HG03159 (cell line): ENCODE results near the gene ZNF669.

Source experiments
- ATAC-seq: cut with Tn5 transposase; IDR thresholded peaks from one replicate; pipeline ENCODE4 v1.9.1; 2021; ENCODE audit warnings: mild to moderate bottlenecking, moderate library complexity; ENCODE audit not compliant: unreplicated experiment

ZNF669 gene

GRCh38 chr1:247111700-247112478, 7.7 kb upstream of the ZNF669 start:
- no peak for ATAC-seq

- no peak for ATAC-seq
Observed at GRCh38 chr1:247111259-247111699, 7.1 kb upstream of the ZNF669 start.

- no peak for ATAC-seq
Observed at GRCh38 chr1:247110627-247111258, 6.6 kb upstream of the ZNF669 start.

GRCh38 chr1:247107694-247108093, 3.5 kb upstream of the ZNF669 start:
- no peak for ATAC-seq

- ATAC-seq = no peak
Observed at GRCh38 chr1:247105966-247106365, 1.8 kb upstream of the ZNF669 start.

GRCh38 chr1:247104965-247105364, 809 bp upstream of the ZNF669 start:
- no peak for ATAC-seq

- ATAC-seq = no peak
Observed at GRCh38 chr1:247102381-247102780, 1.8 kb downstream of the ZNF669 start.

- no peak for ATAC-seq
Observed at GRCh38 chr1:247100676-247101279, 3.4 kb downstream of the ZNF669 start.

GRCh38 chr1:247096958-247097357, 7.2 kb downstream of the ZNF669 start:
- no peak for ATAC-seq

GRCh38 chr1:247096544-247096943, 7.6 kb downstream of the ZNF669 start:
- no peak for ATAC-seq

- no peak for ATAC-seq
Observed at GRCh38 chr1:247096112-247096511, 8.0 kb downstream of the ZNF669 start.

- no peak for ATAC-seq
Observed at GRCh38 chr1:247090455-247090854, 13.7 kb downstream of the ZNF669 start.

GRCh38 chr1:247089616-247090375, 14.4 kb downstream of the ZNF669 start:
- no peak for ATAC-seq

- ATAC-seq = no peak
Observed at GRCh38 chr1:247088967-247089366, 15.2 kb downstream of the ZNF669 start.

GRCh38 chr1:247087256-247087655, 16.9 kb downstream of the ZNF669 start:
- ATAC-seq = no peak

- no peak for ATAC-seq
Observed at GRCh38 chr1:247085310-247085709, 18.8 kb downstream of the ZNF669 start.

GRCh38 chr1:247084771-247085170, 19.4 kb downstream of the ZNF669 start:
- ATAC-seq = no peak

- ATAC-seq = no peak
Observed at GRCh38 chr1:247079141-247079874, 24.8 kb downstream of the ZNF669 start.

GRCh38 chr1:247078258-247079140, 25.7 kb downstream of the ZNF669 start, which contains the start of gene ZNF670:
ZNF670 (minus strand) TSS chr1:247078811; CDS start chr1:247078596, 215 bp downstream.
- peak; percentile 99 for ATAC-seq

GRCh38 chr1:247077876-247078257, 26.3 kb downstream of the ZNF669 start:
- peak; percentile 26 for ATAC-seq
